Lung (tissue), 12 donors: ENCODE measurements around the gene PKP3. TPM values are rescaled to one million over a fixed set of nuclear protein-coding genes. Genes with fewer than 3 reads are reported as not detected.
A peak's percentile ranks its signal among the peaks of the same experiment; 100 is the strongest.

Source experiments
- ATAC-seq: fragments of 200-7000 bp; cut with Tn5 transposase; one replicate; pipeline ENCODE4 v1.9.1; 2020; ENCODE audit warnings: moderate number of reproducible peaks; ENCODE audit not compliant: insufficient read depth, low FRiP score
- DNase-seq, 3 donors: peaks; one replicate each; pipeline ENCODE4 v3.0.0-alpha.2; 2013 to 2017
- H3K27ac ChIP-seq, 2 donors: one replicate each; pipeline ENCODE4 v1.5.1; 2013; ENCODE audit warnings: mild to moderate bottlenecking in 2 of 2, moderate library complexity in 2 of 2, control low read depth in 1 of 2, inconsistent platforms in 1 of 2, low read depth in 1 of 2, low read length in 1 of 2
- H3K27me3 ChIP-seq, 3 donors: one replicate each; pipeline ENCODE4 v1.5.1; 2013; ENCODE audit warnings: low read length in 2 of 3; ENCODE audit not compliant: control insufficient read depth in 3 of 3, insufficient read depth in 3 of 3
- H3K36me3 ChIP-seq, 4 donors: one replicate each; pipeline ENCODE4 v1.5.1; 2013; ENCODE audit warnings: low read length in 4 of 4, mild to moderate bottlenecking in 1 of 4, moderate library complexity in 1 of 4; ENCODE audit not compliant: control insufficient read depth in 4 of 4, insufficient read depth in 4 of 4
- H3K4me1 ChIP-seq, 5 donors: one replicate each; pipeline ENCODE4 v1.5.1; 2013; ENCODE audit warnings: low read length in 5 of 5, mild to moderate bottlenecking in 2 of 5, moderate library complexity in 1 of 5; ENCODE audit not compliant: control insufficient read depth in 5 of 5, insufficient read depth in 5 of 5
- H3K4me3 ChIP-seq: one replicate; pipeline ENCODE4 v1.5.1; 2013; ENCODE audit warnings: mild to moderate bottlenecking, control low read depth, moderate library complexity
- H3K9ac ChIP-seq, 2 donors: one replicate each; pipeline ENCODE4 v1.5.1; 2013; ENCODE audit warnings: low read length in 2 of 2, control low read depth in 1 of 2; ENCODE audit not compliant: insufficient read depth in 1 of 2
- H3K9me3 ChIP-seq, 4 donors: one replicate each; pipeline ENCODE4 v1.5.1; 2013; ENCODE audit warnings: low read length in 3 of 4, mild to moderate bottlenecking in 1 of 4, moderate library complexity in 1 of 4; ENCODE audit not compliant: control insufficient read depth in 4 of 4, insufficient read depth in 3 of 4
- WGBS, 2 donors: extraction: QIAGEN DNeasy Blood & Tissue Kit; methylation state at CpG; one replicate each; pipeline ENCODE4 v1.1.7; 2013; 5-methylcytosine and 5-hydroxymethylcytosine counted together
- polyA plus RNA-seq, 2 donors: library from polyadenylated mRNA; stranded (reverse); fragments of 200-250 nt; gene quantifications; one replicate each; pipeline ENCODE4 v1.2.1, GENCODE V29; 2013
- total RNA-seq, 2 donors: library from RNA; depleted of rRNA in 1 of 2; stranded (reverse); fragments of >200 nt in 1 of 2; gene quantifications; one replicate each; pipeline ENCODE4 v1.2.1, GENCODE V29; 2014 to 2021
- TF ChIP-seq, protein P1 (sequence below): IDR thresholded peaks from 2 replicates; pipeline ENCODE4 v1.5.1; 2012; ENCODE audit warnings: mild to moderate bottlenecking; ENCODE audit errors: control extremely low read depth, extremely low read depth
- donor health status: control.
- donor health status: control.
- donor health status: Bipolar disorder and iron deficiency.
- donor health status: healthy.
- donor health status: DM: yes; HTN: yes; CAD: no.

PKP3 gene
- total and polyA plus RNA-seq, 4 donors: 15.7 to 63.1 (median 40.3) TPM

DNA sequence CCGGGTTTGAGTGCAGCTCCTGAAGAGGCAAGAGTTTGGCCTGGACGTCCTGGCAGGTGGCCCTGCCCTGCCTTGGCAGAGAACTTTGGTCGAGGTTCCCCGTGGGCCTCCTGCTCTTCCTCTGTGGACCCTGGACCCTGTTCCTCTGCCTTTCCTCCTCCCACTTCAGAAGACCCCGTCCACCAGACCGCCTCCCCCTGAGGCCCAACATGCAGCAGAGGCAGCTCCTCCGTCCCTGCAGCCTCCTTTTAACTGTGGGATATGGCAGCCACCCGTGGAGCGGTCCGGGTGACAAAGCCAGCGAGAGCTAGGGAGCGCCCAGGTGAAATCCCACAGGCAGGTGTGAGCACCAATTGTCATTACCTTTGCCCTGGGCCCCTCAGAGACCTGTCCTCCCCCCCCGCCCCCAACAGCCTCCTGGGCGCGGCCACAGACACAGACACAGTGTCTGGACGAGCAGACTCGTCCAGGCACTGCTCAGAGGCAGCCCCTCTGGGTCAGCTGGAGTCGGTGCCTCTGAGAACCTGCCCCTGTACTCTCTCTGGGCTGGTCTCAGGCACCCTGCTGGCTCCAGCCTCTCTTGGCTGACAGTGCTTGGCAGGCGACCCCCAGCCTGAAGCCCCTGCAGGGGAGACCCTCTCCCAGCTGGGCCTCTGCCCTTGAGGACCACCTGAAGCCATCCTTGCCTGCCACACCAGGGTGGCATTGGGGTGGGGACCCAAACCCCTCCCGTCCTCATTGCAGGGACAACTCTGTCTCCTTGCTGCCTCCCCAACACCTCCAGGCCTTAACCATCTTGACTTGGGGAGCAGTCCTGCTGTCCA is 52.0 kb downstream of the PKP3 start:
- no peak overlapping the region for H3K27ac ChIP-seq

DNA sequence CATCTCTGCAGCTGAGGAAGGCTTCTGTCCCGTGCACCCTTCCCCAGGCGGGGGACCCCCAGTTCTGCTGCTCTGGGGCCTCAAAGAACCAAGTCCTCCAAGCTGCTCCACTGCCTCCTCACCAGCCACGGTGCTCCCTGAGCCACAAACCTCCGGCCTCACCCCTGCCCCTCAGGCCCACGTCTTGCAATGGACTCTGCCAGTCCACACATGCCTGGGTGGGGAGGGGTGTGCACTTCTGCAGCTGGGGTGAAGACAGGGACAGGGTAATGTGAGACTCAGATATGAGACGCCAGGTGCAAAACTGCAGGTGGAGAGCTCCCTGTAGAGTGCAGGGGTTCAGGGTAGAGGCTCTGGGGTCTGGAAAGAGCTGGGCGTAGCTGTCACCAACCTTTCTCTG is 52.9 kb downstream of the PKP3 start:
- Histone ChIP-seq H3K9me3 (no peaks in the 10 kb centered on the region), H3K4me1 (peaks cover 0 to 29% (median 11%) of the 10 kb centered on the region in 5 donors), H3K27ac (no peak overlapping the region), H3K4me3 (no peak overlapping the region), H3K9ac (no peak overlapping the region), H3K36me3 (no peaks in the 10 kb centered on the region), H3K27me3 (no peaks in the 10 kb centered on the region)
- WGBS, 2 donors: 79 to 88% methylated on average over 7 of the region's 7 CpGs
- ATAC-seq (no peak), DNase-seq (no peak)
- TF ChIP-seq, protein P1, sequence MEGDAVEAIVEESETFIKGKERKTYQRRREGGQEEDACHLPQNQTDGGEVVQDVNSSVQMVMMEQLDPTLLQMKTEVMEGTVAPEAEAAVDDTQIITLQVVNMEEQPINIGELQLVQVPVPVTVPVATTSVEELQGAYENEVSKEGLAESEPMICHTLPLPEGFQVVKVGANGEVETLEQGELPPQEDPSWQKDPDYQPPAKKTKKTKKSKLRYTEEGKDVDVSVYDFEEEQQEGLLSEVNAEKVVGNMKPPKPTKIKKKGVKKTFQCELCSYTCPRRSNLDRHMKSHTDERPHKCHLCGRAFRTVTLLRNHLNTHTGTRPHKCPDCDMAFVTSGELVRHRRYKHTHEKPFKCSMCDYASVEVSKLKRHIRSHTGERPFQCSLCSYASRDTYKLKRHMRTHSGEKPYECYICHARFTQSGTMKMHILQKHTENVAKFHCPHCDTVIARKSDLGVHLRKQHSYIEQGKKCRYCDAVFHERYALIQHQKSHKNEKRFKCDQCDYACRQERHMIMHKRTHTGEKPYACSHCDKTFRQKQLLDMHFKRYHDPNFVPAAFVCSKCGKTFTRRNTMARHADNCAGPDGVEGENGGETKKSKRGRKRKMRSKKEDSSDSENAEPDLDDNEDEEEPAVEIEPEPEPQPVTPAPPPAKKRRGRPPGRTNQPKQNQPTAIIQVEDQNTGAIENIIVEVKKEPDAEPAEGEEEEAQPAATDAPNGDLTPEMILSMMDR: no peak

More for the DNA sequence above, 52.0 kb downstream of the PKP3 start:
- H3K36me3 ChIP-seq: no peaks in the 10 kb centered on the region
- no peak for ATAC-seq
- TF ChIP-seq, protein P1: no peak
- no peaks in the 10 kb centered on the region for H3K9me3 ChIP-seq
- H3K9ac ChIP-seq: no peak overlapping the region
- WGBS, 2 donors: 77 to 84% methylated on average over 20 of the region's 20 CpGs
- no peak overlapping the region for H3K4me3 ChIP-seq
- peaks cover 0 to 22% (median 4%) of the 10 kb centered on the region in 5 donors for H3K4me1 ChIP-seq
- no peak for DNase-seq
- H3K27me3 ChIP-seq: no peaks in the 10 kb centered on the region

DNA sequence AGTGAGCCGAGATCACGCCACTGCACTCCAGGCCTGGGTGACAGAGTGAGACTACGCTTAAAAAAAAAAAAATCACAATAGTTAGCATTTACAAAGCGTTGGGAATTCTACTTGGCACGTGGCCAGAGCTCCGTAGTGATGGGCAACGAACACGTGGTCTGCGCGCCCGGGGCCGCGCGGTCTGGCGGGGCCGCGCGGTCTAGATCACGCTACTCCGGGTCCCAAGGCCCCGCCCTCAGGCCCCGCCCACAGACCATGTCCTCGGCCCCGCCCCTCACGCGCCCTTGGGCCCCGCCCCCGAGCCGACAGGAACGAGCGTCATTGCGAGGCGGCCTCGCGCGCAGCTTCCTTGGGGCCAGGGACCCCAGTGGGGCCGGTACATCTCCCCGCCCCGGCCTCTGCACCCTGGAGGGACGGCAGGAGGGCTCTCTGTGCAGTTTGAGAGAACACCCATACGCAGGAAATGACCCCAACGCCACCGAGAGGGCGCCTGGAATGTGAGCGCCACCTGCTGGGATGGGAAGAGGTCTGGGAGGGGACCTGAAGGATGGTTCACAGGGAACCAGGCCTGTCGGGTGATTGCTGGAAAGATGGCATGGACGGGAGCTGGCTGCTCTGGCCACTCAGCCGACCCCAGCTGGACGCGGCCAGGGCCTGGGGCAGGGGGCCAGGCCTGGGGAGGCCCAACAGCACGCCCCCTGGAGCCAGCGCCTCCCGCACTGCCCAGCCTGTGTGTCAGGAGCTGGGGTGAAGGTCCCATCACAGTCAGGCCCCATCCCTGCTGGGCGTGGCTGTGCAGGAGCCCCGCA is 54.1 kb downstream of the PKP3 start:
- H3K36me3 ChIP-seq: peaks cover 0 to 6% (median 4%) of the 10 kb centered on the region in 4 donors
- peaks cover 0 to 27% (median 11%) of the 10 kb centered on the region in 5 donors for H3K4me1 ChIP-seq
- H3K27ac ChIP-seq: peak overlapping the region; percentile 90 to 97
- H3K9me3 ChIP-seq: no peaks in the 10 kb centered on the region
- peak; percentile 84 for ATAC-seq
- no peaks in the 10 kb centered on the region for H3K27me3 ChIP-seq
- 3 to 4% methylated on average over 52 to 55 of the region's 55 CpGs for WGBS, 2 donors
- H3K9ac ChIP-seq: peak overlapping the region in 1 of 2 donors; percentile 16
- peak overlapping the region; percentile 39 for H3K4me3 ChIP-seq
- TF ChIP-seq, protein P1: peak; percentile 78
- peak; percentile 96 for DNase-seq
